ENCODE data around the gene HECTD4. TPM values are rescaled to one million over a fixed set of nuclear protein-coding genes. Genes with fewer than 3 reads are reported as not detected.

The HECTD4 gene
- total RNA-seq, 1 experiment from 2014 or later = 30.0 TPM

- TF ChIP-seq CTCF (conservative IDR thresholded peaks at IDR 0.05) = no peak
- no peaks in the 10 kb centered on the region for H3K36me3 Mint-ChIP-seq (ENCODE audit: insufficient read depth in 1 of 3, low read depth in 3 of 3)
- Histone ChIP-seq H3K4me1 (ENCODE audit: insufficient read depth, low read length) (no peaks in the 10 kb centered on the region), H4K91ac (ENCODE audit: insufficient read length, low read depth, low read length) (no peak overlapping the region), H3K18ac (ENCODE audit: insufficient read length, low read depth, low read length) (no peak overlapping the region), H2AFZ (ENCODE audit: low read length) (no peak overlapping the region), H2BK15ac (ENCODE audit: low read depth, low read length) (no peak overlapping the region), H3K79me1 (ENCODE audit: insufficient read depth, low read depth, low read length, poor library complexity, severe bottlenecking) (no peaks in the 10 kb centered on the region), H3K27me3 (ENCODE audit: insufficient read depth, low read length) (no peaks in the 10 kb centered on the region), H4K8ac (replicated peaks; ENCODE audit: insufficient read length, low read depth, low read length) (no peak overlapping the region), H2BK5ac (ENCODE audit: insufficient read length, low read length) (no peak overlapping the region), H4K5ac (ENCODE audit: insufficient read length, low read depth, low read length) (no peak overlapping the region), H2BK20ac (ENCODE audit: low read depth, low read length, poor library complexity, severe bottlenecking) (no peak overlapping the region), H3K4me2 (ENCODE audit: insufficient read depth, insufficient read length, low read length) (no peak overlapping the region), H3K56ac (ENCODE audit: insufficient read length, low read depth, low read length) (no peak overlapping the region), H2BK120ac (ENCODE audit: low read depth, low read length, poor library complexity, severe bottlenecking) (no peak overlapping the region), H3K9ac (ENCODE audit: extremely low read depth, insufficient read length, low read length) (no peak overlapping the region), H3K23ac (ENCODE audit: insufficient read length, low read depth, low read length) (no peak overlapping the region), H3K9me3 (ENCODE audit: control insufficient read depth, low read depth, low read length) (no peaks in the 10 kb centered on the region), H3T11ph (ENCODE audit: low read length) (no peak overlapping the region), H2BK12ac (ENCODE audit: insufficient read length, low read depth, low read length) (no peak overlapping the region), H3K79me2 (ENCODE audit: insufficient read depth, low read length) (0 out of 2 replicates have a peak, but pooled peaks cover 1% of the 10 kb centered on the region), H3K27ac (ENCODE audit: insufficient read length, low read depth, low read length) (no peak overlapping the region), H2AK5ac (ENCODE audit: insufficient read length, low read length) (no peak overlapping the region), H3K14ac (ENCODE audit: insufficient read depth, low read length) (no peak overlapping the region), H3K23me2 (ENCODE audit: insufficient read length, low read depth, low read length, poor library complexity, severe bottlenecking) (no peaks in the 10 kb centered on the region), H4K20me1 (ENCODE audit: control insufficient read depth, insufficient read depth, insufficient read length) (no peaks in the 10 kb centered on the region), H3K4ac (ENCODE audit: low read depth, low read length) (no peak overlapping the region)
- no peak overlapping the region for H3K4me3 Mint-ChIP-seq
- H3K27ac Mint-ChIP-seq = no peak overlapping the region
- H3K9me3 Mint-ChIP-seq = no peaks in the 10 kb centered on the region
- no peak for DNase-seq
- H3K4me1 Mint-ChIP-seq = peaks cover 5% of the 10 kb centered on the region in 2 experiments; a peak in 3 of 4 replicates
- no peaks in the 10 kb centered on the region for H3K27me3 Mint-ChIP-seq (ENCODE audit: low read depth)
- no CpG with 5 or more reads among the region's 8 CpGs for WGBS (ENCODE audit: extremely low coverage, insufficient read length, low lambda C conversion rate)
Measured at GRCh38 chr12:112282920-112283319, 99.3 kb downstream of the HECTD4 start.

Data from H9 (cell line).